NOMO-1 treated with DMSO at 0.1 percent for 48 hours (cell line): Measurements from ENCODE around the gene CRYBG3.

Experiments
- DNase-seq: peaks from one replicate; lab custom pipeline; 2025; ENCODE audit not compliant: unreplicated experiment; lab: John Stamatoyannopoulos, UW

The CRYBG3 gene

GRCh38 chr3:97970956-97971620 lies 149.3 kb downstream of the CRYBG3 start:
- DNase-seq = peak; percentile 11

GRCh38 chr3:97971679-97972567 lies 150.1 kb downstream of the CRYBG3 start, which contains the start of gene RIOX2:
Gene RIOX2 (minus strand): TSS chr3:97972431. CDS start chr3:97967593, 4,838 bp downstream.
- DNase-seq = peak; percentile 71

- DNase-seq = no peak
Measured at GRCh38 chr3:97972976-97973375, 151.2 kb downstream of the CRYBG3 start.

- DNase-seq = no peak
Measured at GRCh38 chr3:97974996-97975395, 153.2 kb downstream of the CRYBG3 start.

- DNase-seq = no peak
Measured at GRCh38 chr3:97975466-97975865, 153.7 kb downstream of the CRYBG3 start.

- DNase-seq = no peak
Measured at GRCh38 chr3:97979610-97980009, 157.8 kb downstream of the CRYBG3 start.

- no peak for DNase-seq
Measured at GRCh38 chr3:97981886-97982285, 160.1 kb downstream of the CRYBG3 start.

- no peak for DNase-seq
Measured at GRCh38 chr3:97983933-97984491, 162.2 kb downstream of the CRYBG3 start.

- DNase-seq = no peak
Measured at GRCh38 chr3:97987306-97987705, 165.5 kb downstream of the CRYBG3 start.

GRCh38 chr3:97988784-97989568 lies 167.2 kb downstream of the CRYBG3 start:
- no peak for DNase-seq

- peak; percentile 34 for DNase-seq
Measured at GRCh38 chr3:97990624-97991292, 168.9 kb downstream of the CRYBG3 start.

- no peak for DNase-seq
Measured at GRCh38 chr3:97991293-97991682, 169.5 kb downstream of the CRYBG3 start.

- no peak for DNase-seq
Measured at GRCh38 chr3:97992547-97993173, 170.8 kb downstream of the CRYBG3 start.

- DNase-seq = no peak
Measured at GRCh38 chr3:97993526-97993925, 171.7 kb downstream of the CRYBG3 start.

- no peak for DNase-seq
Measured at GRCh38 chr3:97994328-97994945, 172.6 kb downstream of the CRYBG3 start.
